GM21360 (cell line): Measurements from ENCODE around the gene NOX1.
"Not testable (repeated sequence)": the region's sequence is repeated elsewhere in the genome, so short reads cannot be mapped to it uniquely, and the experiment has no call there.

Experiments
- ATAC-seq: cut with Tn5 transposase; IDR thresholded peaks from one replicate; pipeline ENCODE4 v1.9.1; 2021; ENCODE audit warnings: mild to moderate bottlenecking, moderate library complexity; ENCODE audit not compliant: unreplicated experiment

NOX1 gene

DNA sequence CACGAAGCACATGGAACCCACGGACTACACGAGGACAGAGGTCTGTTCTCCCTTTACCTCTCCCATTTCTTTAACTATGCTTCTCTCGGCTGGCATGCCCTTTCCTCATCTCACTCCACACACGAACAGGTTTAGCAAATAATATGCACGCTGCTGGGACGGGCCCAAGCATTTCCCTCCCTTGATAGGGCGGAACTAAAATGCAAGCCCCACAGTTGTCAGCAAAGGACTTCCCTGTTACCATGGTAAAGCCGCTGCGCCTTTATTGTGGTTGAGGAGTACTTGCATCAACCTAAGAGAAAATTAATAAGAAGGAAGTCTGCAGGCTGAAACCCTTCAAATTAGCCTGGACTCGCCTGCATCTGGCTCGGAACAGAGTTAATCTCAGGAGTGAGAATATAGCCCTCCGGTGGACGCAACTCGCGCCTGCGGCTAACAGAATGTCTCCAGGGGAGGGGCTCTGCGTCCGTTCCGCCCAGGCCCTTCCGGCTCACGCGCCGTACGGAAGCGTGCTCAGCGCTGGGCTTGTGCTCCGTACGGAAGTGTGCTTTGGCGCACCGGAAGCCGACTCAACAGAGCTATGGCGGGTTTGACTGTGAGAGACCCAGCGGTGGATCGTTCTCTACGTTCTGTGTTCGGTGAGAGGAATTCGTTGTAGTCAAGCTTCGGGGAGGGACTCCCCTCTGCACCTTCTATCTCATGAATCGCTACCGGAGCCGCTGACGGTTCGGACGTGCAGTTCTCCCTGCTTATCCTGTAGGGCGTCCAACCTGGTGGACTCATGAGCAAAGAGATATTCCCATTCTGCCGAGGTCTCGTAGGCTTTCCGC is 54.1 kb downstream of the NOX1 start, which contains the start of gene CSTF2:
CSTF2 (plus strand) TSS at position 555 of the 830 bp plus-strand sequence; CDS start at position 581, 26 bp downstream.
- ATAC-seq: peak; percentile 98

DNA sequence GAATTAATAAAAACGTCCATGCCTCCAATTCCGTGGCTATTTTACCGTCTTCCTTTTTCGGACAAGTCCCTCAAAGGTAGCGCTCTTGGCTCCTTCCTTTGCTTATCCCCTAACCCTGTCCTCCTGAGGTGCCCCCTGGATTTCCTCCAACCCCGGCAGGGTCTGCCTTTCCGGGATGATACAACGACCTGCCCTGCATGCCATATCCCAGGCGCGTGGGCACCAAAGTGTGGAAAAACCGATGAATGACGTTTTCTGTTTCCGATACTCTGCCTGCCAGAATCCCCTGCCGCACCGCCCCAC is 54.7 kb downstream of the NOX1 start:
- ATAC-seq: no peak

DNA sequence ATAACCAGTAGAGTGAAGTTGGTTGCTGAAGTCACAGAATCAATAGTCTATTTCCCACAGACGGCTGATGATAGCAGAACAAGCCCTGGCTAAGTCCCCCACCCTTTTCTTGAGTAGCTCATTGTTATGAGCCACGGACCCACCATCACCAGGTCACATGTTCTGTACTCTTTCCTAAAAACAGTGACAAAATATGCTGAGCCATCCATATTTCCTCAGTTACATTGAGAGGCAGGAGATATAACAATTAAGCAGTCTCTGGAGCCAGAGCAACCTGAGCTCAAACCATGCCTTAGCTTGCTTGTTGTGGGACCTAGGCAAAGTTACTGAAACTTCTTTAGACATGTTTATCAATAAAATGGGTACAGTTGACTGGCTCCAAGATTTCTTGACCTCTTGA is 56.8 kb downstream of the NOX1 start:
- no peak for ATAC-seq

DNA sequence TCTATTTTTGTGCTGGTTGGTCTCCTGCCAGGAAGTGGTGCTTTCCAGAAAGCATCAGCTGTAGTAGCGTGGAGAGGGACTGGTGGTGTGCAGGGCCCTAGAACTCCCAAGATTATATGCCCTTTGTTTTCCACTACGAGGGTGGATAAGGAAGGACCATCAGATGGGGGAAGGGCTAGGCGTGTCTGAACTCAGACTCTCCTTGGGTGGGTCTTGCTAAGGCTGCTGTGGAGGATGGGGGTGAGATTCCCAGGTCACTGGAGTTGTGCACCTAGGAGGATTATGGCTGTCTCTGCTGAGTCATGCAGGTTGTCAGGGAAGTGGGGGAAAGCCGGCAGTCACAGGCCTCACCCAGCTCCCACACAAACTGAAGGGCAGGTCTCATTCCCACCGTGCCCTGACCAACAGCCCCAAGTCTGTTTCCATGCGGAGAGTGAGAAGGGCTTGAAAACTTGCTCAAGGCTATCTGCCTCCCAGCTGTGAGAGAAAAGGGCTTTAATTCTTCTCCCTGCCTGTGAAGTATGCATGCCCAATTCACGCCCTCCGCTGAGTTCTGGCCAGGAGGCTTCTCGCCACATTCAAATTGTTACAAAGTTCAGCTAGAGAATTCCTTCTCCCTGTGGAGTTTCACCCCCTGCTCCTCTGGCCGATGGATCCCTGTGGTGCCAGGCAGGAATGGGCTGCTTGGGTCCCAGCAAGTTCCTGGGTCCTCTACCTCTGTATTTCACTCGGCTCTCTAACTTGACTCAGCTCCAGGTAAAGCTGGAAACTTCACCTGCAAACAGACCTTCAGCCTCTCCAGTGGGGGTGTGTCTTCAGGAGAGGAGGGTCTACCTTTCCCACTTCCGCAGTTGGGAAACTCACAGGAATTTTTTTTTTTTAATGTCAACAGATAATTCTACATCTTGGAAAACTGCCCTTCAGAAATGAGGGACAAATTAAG is 61.7 kb downstream of the NOX1 start:
- no peak for ATAC-seq

DNA sequence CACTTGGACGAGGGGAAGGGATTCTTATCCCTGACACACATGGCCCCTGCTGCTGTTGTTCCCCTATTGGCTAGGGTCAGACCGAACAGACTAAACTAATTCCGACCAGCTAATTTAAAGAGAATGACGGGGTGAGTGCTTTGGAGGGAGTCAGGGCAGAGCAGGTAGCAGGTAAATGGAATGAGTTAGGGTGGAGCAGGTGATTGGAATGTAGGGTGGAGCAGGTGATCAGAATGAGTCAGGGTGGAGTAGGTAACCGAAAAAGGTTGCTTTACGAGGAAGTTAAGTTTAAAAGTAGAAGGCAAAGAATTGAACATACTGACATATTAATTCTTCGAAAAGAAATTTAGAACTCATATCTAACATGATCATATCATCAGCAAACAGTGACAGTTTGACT is 65.9 kb downstream of the NOX1 start:
- not testable (repeated sequence) for ATAC-seq

DNA sequence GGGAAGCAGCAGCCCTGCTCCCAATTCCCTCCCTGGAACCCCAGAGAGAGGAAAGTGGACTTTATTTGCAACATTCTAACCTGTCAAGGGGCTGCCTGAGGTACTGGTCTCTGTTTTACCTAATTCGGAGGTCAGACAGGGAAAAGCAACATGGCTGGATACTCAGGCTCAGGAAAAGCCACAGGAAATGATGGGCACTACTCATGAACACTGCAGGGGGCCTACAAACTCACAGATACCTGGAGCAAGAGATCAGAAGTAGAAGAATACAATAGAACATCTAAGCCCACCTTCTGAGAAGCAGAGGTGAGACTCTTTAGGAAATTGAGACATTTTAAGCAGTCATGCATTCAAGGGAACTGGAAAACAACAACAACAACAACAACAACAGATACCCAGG is 69.4 kb downstream of the NOX1 start:
- ATAC-seq: no peak

DNA sequence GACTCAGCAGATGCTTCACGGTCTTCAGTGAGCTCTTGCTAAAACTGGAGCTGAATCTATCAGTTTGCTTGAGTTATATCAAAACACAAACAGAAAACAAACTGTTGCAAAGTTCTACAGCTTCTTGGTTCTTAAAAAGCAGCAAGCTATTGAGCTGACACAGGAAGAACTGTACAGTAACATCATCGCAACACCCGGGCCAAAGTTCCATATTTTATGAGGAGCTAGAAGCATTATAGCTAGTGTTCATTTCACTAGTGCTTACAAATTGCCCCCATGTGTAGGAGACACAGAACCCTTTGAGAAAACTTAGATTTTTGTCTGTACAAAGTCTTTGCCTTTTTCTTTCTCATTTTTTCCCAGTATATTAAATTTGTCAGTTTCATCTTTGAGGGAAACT is 71.3 kb downstream of the NOX1 start:
- no peak for ATAC-seq

DNA sequence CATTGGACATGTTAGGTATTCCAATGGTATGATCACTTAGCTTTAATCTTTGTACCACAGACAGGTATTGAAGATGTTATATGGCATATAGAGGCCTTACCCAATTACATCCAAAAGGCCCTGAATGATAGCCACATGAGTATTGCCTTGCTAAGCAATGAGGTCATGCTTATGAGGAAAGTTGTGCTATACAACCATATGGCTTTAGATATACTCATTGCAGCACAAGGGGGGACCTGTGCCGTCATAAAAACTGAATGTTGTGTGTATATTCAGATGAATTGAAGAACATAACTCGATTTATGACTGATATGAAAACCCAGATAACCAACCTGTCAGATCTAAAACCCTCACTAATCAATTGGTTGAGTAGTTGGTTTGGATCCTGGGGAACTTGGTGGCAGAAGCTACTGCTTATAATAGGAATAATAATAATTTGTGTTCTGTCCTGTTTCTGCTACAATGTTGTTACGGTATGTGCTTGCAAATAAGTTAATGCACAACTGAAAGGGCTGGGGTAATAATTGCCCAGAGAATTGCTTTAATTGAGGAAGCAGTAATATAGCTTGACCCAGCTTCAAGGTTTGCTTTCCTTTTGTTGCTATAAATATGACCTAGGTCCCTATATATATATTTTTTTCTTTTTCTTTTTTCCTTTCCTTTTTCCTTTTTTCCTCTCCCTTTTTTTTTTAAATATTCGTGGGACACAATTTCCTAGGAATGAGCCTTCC is 75.5 kb downstream of the NOX1 start:
- ATAC-seq: no peak

DNA sequence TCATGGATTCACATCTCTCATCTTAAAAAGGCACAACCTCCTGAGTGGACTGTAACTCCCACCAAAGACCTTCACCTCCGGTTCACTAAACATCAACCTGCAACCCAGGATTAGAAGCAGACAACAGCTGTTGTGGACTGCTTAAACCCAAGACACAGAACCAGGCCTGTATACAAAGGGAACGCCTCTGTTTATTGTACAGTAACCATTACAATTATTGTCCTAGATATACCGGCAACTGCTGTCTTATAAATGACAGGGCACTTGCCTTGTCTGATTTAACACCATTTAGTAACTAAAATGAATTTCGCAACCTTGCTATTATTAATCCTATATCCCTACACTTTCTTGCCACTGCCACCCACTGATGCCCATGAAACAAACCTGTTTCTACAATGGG is 76.8 kb downstream of the NOX1 start:
- no peak for ATAC-seq

DNA sequence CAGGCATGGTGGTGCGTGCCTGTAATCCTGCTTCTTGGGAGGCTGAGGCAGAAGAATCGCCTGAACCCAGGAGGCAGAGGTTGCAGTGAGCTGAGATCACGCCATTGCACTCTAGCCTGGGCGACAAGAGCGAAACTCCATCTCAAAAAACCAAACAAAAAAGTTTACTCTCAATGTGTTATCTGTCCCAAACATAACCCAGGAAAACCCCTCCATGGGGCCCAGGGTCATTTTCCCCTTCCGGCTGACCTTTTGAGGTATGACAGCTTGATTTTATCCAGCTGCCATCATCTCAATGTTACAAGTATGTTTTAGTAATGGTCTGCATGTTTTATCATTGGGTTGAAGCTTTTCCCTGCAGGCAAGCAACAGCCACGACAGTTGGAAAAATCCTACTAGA is 77.8 kb downstream of the NOX1 start:
- ATAC-seq: not testable (repeated sequence)
